ENCODE measurements around the gene PMS1. TPM values are rescaled to one million over a fixed set of nuclear protein-coding genes. Genes with fewer than 3 reads are reported as not detected.

PMS1 gene
- total and polyA plus RNA-seq, 2 experiments from 2014 or later = 53.7 to 64.1 TPM

DNA sequence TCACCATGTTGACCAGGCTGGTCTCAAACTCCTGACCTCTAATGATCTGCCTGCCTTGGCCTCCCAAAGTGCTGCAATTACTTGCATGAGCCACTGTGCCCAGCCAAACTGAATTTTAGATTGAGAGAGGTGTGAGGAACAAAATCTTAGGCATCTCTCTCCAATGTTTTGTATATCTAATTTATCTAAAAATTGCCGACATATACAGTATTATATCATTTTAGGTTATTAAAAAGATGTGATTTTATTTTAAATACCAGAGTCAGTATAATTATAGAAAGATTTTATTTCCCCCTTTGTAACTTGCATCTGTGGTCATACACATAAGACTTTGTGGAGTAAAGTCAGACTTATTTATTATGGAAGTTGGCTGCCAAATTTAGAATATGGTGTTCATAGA lies 10.1 kb downstream of the PMS1 start:
- no peaks in the 10 kb centered on the region for H3K9me2 ChIP-seq (ENCODE audit: insufficient read depth)
- no peaks in the 10 kb centered on the region for H3K4me1 ChIP-seq (ENCODE audit: insufficient read depth)
- no peak overlapping the region for H3K4me2 ChIP-seq
- H3K36me3 Mint-ChIP-seq (ENCODE audit: low read depth) = peaks cover 60% of the 10 kb centered on the region
- H3K27me3 ChIP-seq (ENCODE audit: insufficient read depth) = no peaks in the 10 kb centered on the region
- no peaks in the 10 kb centered on the region for H3K27me3 Mint-ChIP-seq (ENCODE audit: insufficient read depth, low read depth, poor library complexity)
- H3K4me3 ChIP-seq = no peak overlapping the region
- H3K27ac Mint-ChIP-seq = no peak overlapping the region
- no peaks in the 10 kb centered on the region for H3K9me3 Mint-ChIP-seq
- ATAC-seq (no peak), DNase-seq (ENCODE audit: low spot score) (no peak)
- TF ChIP-seq REST (IDR thresholded peaks at IDR 0.05; ENCODE audit: unreplicated experiment) = no peak
- no peak for TF ChIP-seq EZH2phosphoT487 (IDR thresholded peaks at IDR 0.05; ENCODE audit: unreplicated experiment)
- TF ChIP-seq EZH2 (IDR thresholded peaks at IDR 0.05; ENCODE audit: low read depth, unreplicated experiment) = no peak
- no peak for TF ChIP-seq POLR2AphosphoS5 (IDR thresholded peaks at IDR 0.05; ENCODE audit: low read depth)
- no peak for TF ChIP-seq ZNF331 (CRISPR knock-in tag; IDR thresholded peaks at IDR 0.05; ENCODE audit: low read depth)
- TF ChIP-seq, protein P1, sequence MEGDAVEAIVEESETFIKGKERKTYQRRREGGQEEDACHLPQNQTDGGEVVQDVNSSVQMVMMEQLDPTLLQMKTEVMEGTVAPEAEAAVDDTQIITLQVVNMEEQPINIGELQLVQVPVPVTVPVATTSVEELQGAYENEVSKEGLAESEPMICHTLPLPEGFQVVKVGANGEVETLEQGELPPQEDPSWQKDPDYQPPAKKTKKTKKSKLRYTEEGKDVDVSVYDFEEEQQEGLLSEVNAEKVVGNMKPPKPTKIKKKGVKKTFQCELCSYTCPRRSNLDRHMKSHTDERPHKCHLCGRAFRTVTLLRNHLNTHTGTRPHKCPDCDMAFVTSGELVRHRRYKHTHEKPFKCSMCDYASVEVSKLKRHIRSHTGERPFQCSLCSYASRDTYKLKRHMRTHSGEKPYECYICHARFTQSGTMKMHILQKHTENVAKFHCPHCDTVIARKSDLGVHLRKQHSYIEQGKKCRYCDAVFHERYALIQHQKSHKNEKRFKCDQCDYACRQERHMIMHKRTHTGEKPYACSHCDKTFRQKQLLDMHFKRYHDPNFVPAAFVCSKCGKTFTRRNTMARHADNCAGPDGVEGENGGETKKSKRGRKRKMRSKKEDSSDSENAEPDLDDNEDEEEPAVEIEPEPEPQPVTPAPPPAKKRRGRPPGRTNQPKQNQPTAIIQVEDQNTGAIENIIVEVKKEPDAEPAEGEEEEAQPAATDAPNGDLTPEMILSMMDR (conservative IDR thresholded peaks at IDR 0.05; ENCODE audit: low read depth in 2 of 2) = no peak
- TF ChIP-seq JUNB (IDR thresholded peaks at IDR 0.05; ENCODE audit: unreplicated experiment) = no peak
- TF ChIP-seq, protein P2, sequence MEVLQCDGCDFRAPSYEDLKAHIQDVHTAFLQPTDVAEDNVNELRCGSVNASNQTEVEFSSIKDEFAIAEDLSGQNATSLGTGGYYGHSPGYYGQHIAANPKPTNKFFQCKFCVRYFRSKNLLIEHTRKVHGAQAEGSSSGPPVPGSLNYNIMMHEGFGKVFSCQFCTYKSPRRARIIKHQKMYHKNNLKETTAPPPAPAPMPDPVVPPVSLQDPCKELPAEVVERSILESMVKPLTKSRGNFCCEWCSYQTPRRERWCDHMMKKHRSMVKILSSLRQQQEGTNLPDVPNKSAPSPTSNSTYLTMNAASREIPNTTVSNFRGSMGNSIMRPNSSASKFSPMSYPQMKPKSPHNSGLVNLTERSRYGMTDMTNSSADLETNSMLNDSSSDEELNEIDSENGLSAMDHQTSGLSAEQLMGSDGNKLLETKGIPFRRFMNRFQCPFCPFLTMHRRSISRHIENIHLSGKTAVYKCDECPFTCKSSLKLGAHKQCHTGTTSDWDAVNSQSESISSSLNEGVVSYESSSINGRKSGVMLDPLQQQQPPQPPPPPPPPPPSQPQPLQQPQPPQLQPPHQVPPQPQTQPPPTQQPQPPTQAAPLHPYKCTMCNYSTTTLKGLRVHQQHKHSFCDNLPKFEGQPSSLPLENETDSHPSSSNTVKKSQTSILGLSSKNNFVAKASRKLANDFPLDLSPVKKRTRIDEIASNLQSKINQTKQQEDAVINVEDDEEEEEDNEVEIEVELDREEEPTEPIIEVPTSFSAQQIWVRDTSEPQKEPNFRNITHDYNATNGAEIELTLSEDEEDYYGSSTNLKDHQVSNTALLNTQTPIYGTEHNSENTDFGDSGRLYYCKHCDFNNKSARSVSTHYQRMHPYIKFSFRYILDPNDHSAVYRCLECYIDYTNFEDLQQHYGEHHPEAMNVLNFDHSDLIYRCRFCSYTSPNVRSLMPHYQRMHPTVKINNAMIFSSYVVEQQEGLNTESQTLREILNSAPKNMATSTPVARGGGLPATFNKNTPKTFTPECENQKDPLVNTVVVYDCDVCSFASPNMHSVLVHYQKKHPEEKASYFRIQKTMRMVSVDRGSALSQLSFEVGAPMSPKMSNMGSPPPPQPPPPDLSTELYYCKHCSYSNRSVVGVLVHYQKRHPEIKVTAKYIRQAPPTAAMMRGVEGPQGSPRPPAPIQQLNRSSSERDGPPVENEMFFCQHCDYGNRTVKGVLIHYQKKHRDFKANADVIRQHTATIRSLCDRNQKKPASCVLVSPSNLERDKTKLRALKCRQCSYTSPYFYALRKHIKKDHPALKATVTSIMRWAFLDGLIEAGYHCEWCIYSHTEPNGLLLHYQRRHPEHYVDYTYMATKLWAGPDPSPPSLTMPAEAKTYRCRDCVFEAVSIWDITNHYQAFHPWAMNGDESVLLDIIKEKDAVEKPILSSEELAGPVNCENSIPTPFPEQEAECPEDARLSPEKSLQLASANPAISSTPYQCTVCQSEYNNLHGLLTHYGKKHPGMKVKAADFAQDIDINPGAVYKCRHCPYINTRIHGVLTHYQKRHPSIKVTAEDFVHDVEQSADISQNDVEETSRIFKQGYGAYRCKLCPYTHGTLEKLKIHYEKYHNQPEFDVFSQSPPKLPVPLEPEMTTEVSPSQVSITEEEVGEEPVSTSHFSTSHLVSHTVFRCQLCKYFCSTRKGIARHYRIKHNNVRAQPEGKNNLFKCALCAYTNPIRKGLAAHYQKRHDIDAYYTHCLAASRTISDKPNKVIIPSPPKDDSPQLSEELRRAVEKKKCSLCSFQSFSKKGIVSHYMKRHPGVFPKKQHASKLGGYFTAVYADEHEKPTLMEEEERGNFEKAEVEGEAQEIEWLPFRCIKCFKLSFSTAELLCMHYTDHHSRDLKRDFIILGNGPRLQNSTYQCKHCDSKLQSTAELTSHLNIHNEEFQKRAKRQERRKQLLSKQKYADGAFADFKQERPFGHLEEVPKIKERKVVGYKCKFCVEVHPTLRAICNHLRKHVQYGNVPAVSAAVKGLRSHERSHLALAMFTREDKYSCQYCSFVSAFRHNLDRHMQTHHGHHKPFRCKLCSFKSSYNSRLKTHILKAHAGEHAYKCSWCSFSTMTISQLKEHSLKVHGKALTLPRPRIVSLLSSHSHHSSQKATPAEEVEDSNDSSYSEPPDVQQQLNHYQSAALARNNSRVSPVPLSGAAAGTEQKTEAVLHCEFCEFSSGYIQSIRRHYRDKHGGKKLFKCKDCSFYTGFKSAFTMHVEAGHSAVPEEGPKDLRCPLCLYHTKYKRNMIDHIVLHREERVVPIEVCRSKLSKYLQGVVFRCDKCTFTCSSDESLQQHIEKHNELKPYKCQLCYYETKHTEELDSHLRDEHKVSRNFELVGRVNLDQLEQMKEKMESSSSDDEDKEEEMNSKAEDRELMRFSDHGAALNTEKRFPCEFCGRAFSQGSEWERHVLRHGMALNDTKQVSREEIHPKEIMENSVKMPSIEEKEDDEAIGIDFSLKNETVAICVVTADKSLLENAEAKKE (CRISPR knock-in tag; IDR thresholded peaks at IDR 0.05) = no peak
- TF ChIP-seq, protein P3, sequence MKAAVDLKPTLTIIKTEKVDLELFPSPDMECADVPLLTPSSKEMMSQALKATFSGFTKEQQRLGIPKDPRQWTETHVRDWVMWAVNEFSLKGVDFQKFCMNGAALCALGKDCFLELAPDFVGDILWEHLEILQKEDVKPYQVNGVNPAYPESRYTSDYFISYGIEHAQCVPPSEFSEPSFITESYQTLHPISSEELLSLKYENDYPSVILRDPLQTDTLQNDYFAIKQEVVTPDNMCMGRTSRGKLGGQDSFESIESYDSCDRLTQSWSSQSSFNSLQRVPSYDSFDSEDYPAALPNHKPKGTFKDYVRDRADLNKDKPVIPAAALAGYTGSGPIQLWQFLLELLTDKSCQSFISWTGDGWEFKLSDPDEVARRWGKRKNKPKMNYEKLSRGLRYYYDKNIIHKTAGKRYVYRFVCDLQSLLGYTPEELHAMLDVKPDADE (IDR thresholded peaks at IDR 0.05) = no peak
- TF ChIP-seq NANOG (IDR thresholded peaks at IDR 0.05; ENCODE audit: borderline replicate concordance) = no peak
- TF ChIP-seq STAT1 (IDR thresholded peaks at IDR 0.05; ENCODE audit: unreplicated experiment) = no peak
- no peak for TF ChIP-seq CREB1 (CRISPR knock-in tag; IDR thresholded peaks at IDR 0.05; ENCODE audit: low read depth)
- no peak for TF ChIP-seq ZNF114 (CRISPR knock-in tag; IDR thresholded peaks at IDR 0.05)
- H3F3A ChIP-seq (replicated peaks; ENCODE audit: low read depth) = no peaks in the 10 kb centered on the region
- H3K36me3 ChIP-seq (ENCODE audit: insufficient read depth) = peaks cover 37% of the 10 kb centered on the region; the same call in 1 of the 2 replicates
- no peak overlapping the region for H2AFZ ChIP-seq
- H3K4me3 Mint-ChIP-seq = no peak overlapping the region
- peaks cover 3% of the 10 kb centered on the region; the same call in 2 of the 3 replicates for H3K4me1 Mint-ChIP-seq
- H4K20me1 ChIP-seq (replicated peaks; ENCODE audit: insufficient read depth) = peaks cover 7% of the 10 kb centered on the region
- no peak overlapping the region for H3K27ac ChIP-seq (ENCODE audit: low read depth)
- H3K79me2 ChIP-seq (replicated peaks; ENCODE audit: insufficient read depth) = peaks cover 39% of the 10 kb centered on the region
